Smooth muscle cell (in vitro differentiated cells): Measurements from ENCODE around the gene EPSTI1. TPM values are rescaled to one million over a fixed set of nuclear protein-coding genes. Genes with fewer than 3 reads are reported as not detected.

ENCODE experiments used
- DNase-seq: peaks from one replicate; lab custom pipeline; 2025; ENCODE audit not compliant: unreplicated experiment; lab: John Stamatoyannopoulos, UW
- H2AFZ ChIP-seq: fragments of 200-600 bp; sonication (generic); 2 replicates; pipeline ENCODE4 v1.6.0; 2016; ENCODE audit warnings: antibody characterized with exemption, low read depth, mild to moderate bottlenecking
- H3F3A ChIP-seq: fragments of 200-600 bp; sonication (generic); 2 replicates; pipeline ENCODE4 v1.6.0; 2017; ENCODE audit warnings: antibody characterized with exemption, low read depth
- H3K27ac ChIP-seq: fragments of 200-600 bp; sonication (generic); 2 replicates; pipeline ENCODE4 v1.5.1; 2016; ENCODE audit warnings: low read depth, mild to moderate bottlenecking
- H3K27me3 ChIP-seq: fragments of 200-600 bp; sonication (generic); 2 replicates; pipeline ENCODE4 v1.6.1; 2016; ENCODE audit warnings: low read depth, mild to moderate bottlenecking
- H3K36me3 ChIP-seq: fragments of 200-600 bp; sonication (generic); 2 replicates; pipeline ENCODE4 v1.5.1; 2016; ENCODE audit warnings: low read depth
- H3K4me1 ChIP-seq: fragments of 200-600 bp; sonication (generic); 2 replicates; pipeline ENCODE4 v1.5.1; 2016; ENCODE audit warnings: low read depth
- H3K4me2 ChIP-seq: fragments of 200-600 bp; sonication (generic); 2 replicates; pipeline ENCODE4 v1.6.0; 2016; ENCODE audit warnings: mild to moderate bottlenecking
- H3K4me3 ChIP-seq: fragments of 200-600 bp; sonication (generic); 2 replicates; pipeline ENCODE4 v1.5.1; 2016; ENCODE audit warnings: mild to moderate bottlenecking
- H3K79me2 ChIP-seq: fragments of 200-600 bp; sonication (generic); 2 replicates; pipeline ENCODE4 v1.6.0; 2016; ENCODE audit warnings: low read depth, mild to moderate bottlenecking
- H3K9ac ChIP-seq: fragments of 200-600 bp; sonication (generic); 2 replicates; pipeline ENCODE4 v1.6.0; 2016; ENCODE audit warnings: low read depth
- H3K9me3 ChIP-seq: fragments of 200-600 bp; sonication (generic); replicated peaks from 2 replicates; pipeline ENCODE4 v1.5.1; 2016; ENCODE audit warnings: low read depth
- H4K20me1 ChIP-seq: fragments of 200-600 bp; sonication (generic); 2 replicates; pipeline ENCODE4 v1.6.0; 2016; ENCODE audit warnings: low read depth
- CTCF ChIP-seq: fragments of 200-600 bp; sonication (generic); IDR thresholded peaks from 2 replicates; pipeline ENCODE4 v1.5.1; 2017; ENCODE audit warnings: borderline replicate concordance, mild to moderate bottlenecking, antibody characterized with exemption; ENCODE audit not compliant: insufficient read depth, poor library complexity, severe bottlenecking
- WGBS: methylation state at CpG from one replicate; pipeline ENCODE4 v1.1.7; 2016; ENCODE audit warnings: low lambda C conversion rate; 5-methylcytosine and 5-hydroxymethylcytosine counted together
- polyA plus RNA-seq: library from polyadenylated mRNA; unstranded; fragments of >200 nt; fragmentation: Nextera tagmentation; extraction: Ambion mirVana; gene quantifications from 2 replicates; pipeline ENCODE4 v1.2.1, GENCODE V29; 2016
- total RNA-seq: library from RNA; depleted of rRNA; stranded (reverse); fragments of >200 nt; gene quantifications from 2 replicates; pipeline ENCODE4 v1.2.3, GENCODE V29; 2014

EPSTI1 gene
- total and polyA plus RNA-seq, 2 experiments from 2014 or later, result 2.4 to 3.3 TPM

- Histone ChIP-seq H3K27me3 (no peaks in the 10 kb centered on the region), H3K36me3 (no peaks in the 10 kb centered on the region), H3K79me2 (no peaks in the 10 kb centered on the region), H3K4me1 (no peaks in the 10 kb centered on the region), H3K4me3 (no peak overlapping the region), H3K4me2 (peak overlapping the region; percentile 69), H3K27ac (peak overlapping the region; percentile 63), H3F3A (peaks cover 3% of the 10 kb centered on the region), H3K9ac (peak overlapping the region; percentile 4), H2AFZ (peak overlapping the region; percentile 4), H4K20me1 (no peaks in the 10 kb centered on the region), H3K9me3 (no peaks in the 10 kb centered on the region)
- WGBS, result 55% methylated on average over 10 of the region's 10 CpGs
- peak; percentile 15 for TF ChIP-seq CTCF
- DNase-seq, result no peak
Measured at GRCh38 chr13:42836930-42837690, 154.9 kb downstream of the EPSTI1 start.

Other genes with a start within 250 kb of the EPSTI1 start
- gene FAM216B, start 210.7 kb downstream of the EPSTI1 start, total RNA-seq, result not detected in 2 replicates
- gene FAM216B, start 210.7 kb downstream of the EPSTI1 start, polyA plus RNA-seq, result not detected in 2 replicates
- gene DNAJC15, start 31.3 kb upstream of the EPSTI1 start, total RNA-seq, result 4.3 and 4.4 TPM in 2 replicates
- gene DNAJC15, start 31.3 kb upstream of the EPSTI1 start, polyA plus RNA-seq, result 6.9 and 15.6 TPM in 2 replicates